ENCODE results near the gene TSPAN11. TPM values are rescaled to one million over a fixed set of nuclear protein-coding genes. Genes with fewer than 3 reads are reported as not detected.

Gene TSPAN11
- total RNA-seq, 1 experiment from 2014 or later, result 4.6 TPM

GRCh38 chr12:31002999-31003398 is 76.5 kb downstream of the TSPAN11 start:
- no peak overlapping the region for H3K27ac Mint-ChIP-seq
- no peaks in the 10 kb centered on the region; the same call in 1 of the 2 replicates for H3K27me3 Mint-ChIP-seq (ENCODE audit: low read depth)
- H3K4me3 Mint-ChIP-seq, result no peak overlapping the region
- H3K9me3 Mint-ChIP-seq, result no peaks in the 10 kb centered on the region
- TF ChIP-seq ZNF219 (CRISPR knock-in tag; IDR thresholded peaks at IDR 0.05; ENCODE audit: borderline replicate concordance), result no peak
- no peak for TF ChIP-seq AFF4 (CRISPR knock-in tag; IDR thresholded peaks at IDR 0.05; ENCODE audit: borderline replicate concordance)
- TF ChIP-seq HMGA2 (CRISPR knock-in tag; IDR thresholded peaks at IDR 0.05), result no peak
- no peak for TF ChIP-seq ZNF317 (CRISPR knock-in tag; IDR thresholded peaks at IDR 0.05; ENCODE audit: borderline replicate concordance, low read depth)
- no peak for TF ChIP-seq ZNF423 (CRISPR knock-in tag; IDR thresholded peaks at IDR 0.05)
- TF ChIP-seq FOXJ3 (CRISPR knock-in tag; IDR thresholded peaks at IDR 0.05; ENCODE audit: borderline replicate concordance), result no peak
- no peak for TF ChIP-seq ZSCAN18 (CRISPR knock-in tag; IDR thresholded peaks at IDR 0.05)
- no peak for TF ChIP-seq ZBTB43 (CRISPR knock-in tag; IDR thresholded peaks at IDR 0.05)
- no peak for TF ChIP-seq ZBTB21 (CRISPR knock-in tag; IDR thresholded peaks at IDR 0.05; ENCODE audit: borderline replicate concordance)
- CTCF ChIA-PET, result no interaction called here
- ATAC-seq, result no peak
- no peak for DNase-seq (ENCODE audit: low spot score)
- H3K36me3 Mint-ChIP-seq, result no peaks in the 10 kb centered on the region
- peaks cover 3% of the 10 kb centered on the region for H3K4me1 Mint-ChIP-seq
- POLR2A ChIA-PET, result no interaction called here

GRCh38 chr12:31003861-31004640 is 77.5 kb downstream of the TSPAN11 start:
- no peak for ATAC-seq
- peak; percentile 5 for DNase-seq (ENCODE audit: low spot score)
- Mint-ChIP-seq H3K9me3 (no peaks in the 10 kb centered on the region), H3K4me1 (peaks cover 3% of the 10 kb centered on the region), H3K4me3 (no peak overlapping the region), H3K36me3 (no peaks in the 10 kb centered on the region), H3K27me3 (ENCODE audit: low read depth) (no peaks in the 10 kb centered on the region; the same call in 1 of the 2 replicates), H3K27ac (no peak overlapping the region)
- ChIA-PET CTCF (interaction anchor here (1.3 kb wide), 1 partner anchor 17 kb away, joined by 4 read pairs; no protein-coding TSS in a partner anchor), POLR2A (no interaction called here)
- TF ChIP-seq ATF3 (CRISPR knock-in tag; conservative IDR thresholded peaks at IDR 0.05) (no peak), ZNF396 (CRISPR knock-in tag; IDR thresholded peaks at IDR 0.05; ENCODE audit: borderline replicate concordance) (no peak), ZNF423 (CRISPR knock-in tag; IDR thresholded peaks at IDR 0.05) (no peak), ZBTB21 (CRISPR knock-in tag; IDR thresholded peaks at IDR 0.05; ENCODE audit: borderline replicate concordance) (no peak), E2F1 (CRISPR knock-in tag; IDR thresholded peaks at IDR 0.05) (no peak), E2F4 (CRISPR knock-in tag; IDR thresholded peaks at IDR 0.05; ENCODE audit: borderline replicate concordance, low read depth) (no peak), USF1 (CRISPR knock-in tag; IDR thresholded peaks at IDR 0.05) (no peak), OVOL2 (CRISPR knock-in tag; IDR thresholded peaks at IDR 0.05; ENCODE audit: borderline replicate concordance) (no peak), ELF4 (CRISPR knock-in tag; IDR thresholded peaks at IDR 0.05; ENCODE audit: low read depth) (no peak), HMGXB4 (CRISPR knock-in tag; IDR thresholded peaks at IDR 0.05) (no peak), IRF1 (CRISPR knock-in tag; IDR thresholded peaks at IDR 0.05) (no peak), PRRX2 (CRISPR knock-in tag; IDR thresholded peaks at IDR 0.05) (no peak), GRHL2 (CRISPR knock-in tag; IDR thresholded peaks at IDR 0.05; ENCODE audit: insufficient replicate concordance, severe bottlenecking) (no peak)
